GM21717 (cell line): ENCODE measurements around the gene EIF2B1.

Experiments used
- ATAC-seq: cut with Tn5 transposase; IDR thresholded peaks from one replicate; pipeline ENCODE4 v1.9.1; 2021; ENCODE audit warnings: mild to moderate bottlenecking, moderate library complexity; ENCODE audit not compliant: unreplicated experiment

Gene EIF2B1

DNA sequence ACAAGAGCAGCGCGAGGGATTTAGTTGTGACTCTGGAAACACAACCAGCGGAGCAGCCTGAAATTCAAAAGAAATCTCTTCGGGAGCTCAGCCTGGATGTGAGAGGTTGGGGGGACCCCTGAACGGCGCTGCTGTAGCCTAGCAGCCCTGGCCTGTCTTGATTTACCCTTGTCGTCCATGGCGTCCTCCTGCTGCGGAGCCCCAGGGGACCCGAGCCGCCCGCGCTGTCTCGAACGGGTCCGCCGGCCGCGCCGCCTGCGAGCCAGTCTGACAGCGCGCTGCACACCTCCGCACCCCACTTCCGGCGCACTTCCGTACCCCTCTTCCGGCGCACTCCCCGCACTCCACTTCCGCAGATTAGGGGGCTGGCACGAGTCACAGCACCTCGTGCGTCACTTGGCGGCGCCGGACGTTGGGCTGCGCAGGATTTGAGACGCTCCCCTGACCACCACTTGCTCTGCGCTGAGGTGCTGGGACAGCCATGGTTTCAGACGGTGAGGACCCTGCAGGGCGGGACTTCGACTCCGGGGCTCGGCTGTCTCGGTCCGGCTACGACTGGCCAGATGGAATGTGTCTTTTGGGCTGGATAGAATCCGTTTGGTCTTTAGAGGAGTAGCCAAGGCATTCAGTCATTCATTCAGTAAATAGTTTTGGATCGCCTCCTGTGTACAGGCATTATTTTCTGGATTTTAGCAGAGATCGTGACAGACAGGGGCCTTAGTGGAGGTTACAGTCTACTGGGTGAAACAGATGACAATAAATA is at the start of gene EIF2B1, which contains the start of gene GTF2H3:
EIF2B1 (minus strand) TSS at position 308 of the 763 bp plus-strand sequence; CDS start at position 179, 129 bp downstream.
GTF2H3 (plus strand) TSS at position 451 of the 763 bp plus-strand sequence; CDS start at position 482, 31 bp downstream.
- ATAC-seq, result peak; percentile 90

DNA sequence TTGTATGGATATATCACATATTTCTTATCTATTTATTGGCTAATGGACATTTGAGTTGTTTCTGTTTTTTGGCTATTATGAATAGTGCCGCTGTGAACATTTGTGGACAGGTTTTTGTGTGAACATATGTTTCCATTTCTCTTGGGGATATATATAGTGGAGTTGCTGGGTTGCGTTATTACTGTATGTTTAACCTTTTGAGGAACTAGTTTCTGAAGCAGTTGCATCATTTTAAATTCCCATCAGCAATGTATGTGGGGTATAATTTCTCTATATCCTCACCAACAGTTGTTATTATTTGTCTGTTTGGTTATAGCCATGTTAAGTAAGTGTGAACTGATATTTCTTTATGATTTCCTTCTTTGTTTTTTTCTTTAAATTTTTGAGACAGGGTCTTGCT is 48.1 kb upstream of the EIF2B1 start:
- no peak for ATAC-seq

DNA sequence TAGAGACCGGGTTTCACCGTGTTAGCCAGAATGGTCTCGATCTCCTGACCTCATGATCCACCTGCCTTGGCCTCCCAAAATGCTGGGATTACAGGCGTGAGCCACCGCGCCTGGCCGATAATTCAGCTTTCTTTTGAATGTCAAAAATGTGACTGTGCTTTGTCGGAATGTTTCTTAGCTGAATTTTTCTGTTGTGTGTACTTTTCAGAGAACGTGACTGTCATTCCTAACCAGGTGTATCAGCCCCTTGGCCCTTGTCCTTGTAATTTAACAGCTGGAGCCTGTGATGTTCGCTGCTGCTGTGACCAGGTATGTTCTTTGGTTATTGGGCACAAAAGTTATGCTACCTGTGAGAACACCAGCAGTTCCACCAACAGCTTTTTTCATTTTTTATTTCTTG is 45.5 kb upstream of the EIF2B1 start:
- ATAC-seq, result no peak

- no peak for ATAC-seq
Observed at GRCh38 chr12:123676616-123677320, 43.3 kb upstream of the EIF2B1 start.

- no peak for ATAC-seq
Observed at GRCh38 chr12:123675436-123675835, 42.0 kb upstream of the EIF2B1 start.

GRCh38 chr12:123671876-123672275 is 38.4 kb upstream of the EIF2B1 start:
- ATAC-seq, result no peak

DNA sequence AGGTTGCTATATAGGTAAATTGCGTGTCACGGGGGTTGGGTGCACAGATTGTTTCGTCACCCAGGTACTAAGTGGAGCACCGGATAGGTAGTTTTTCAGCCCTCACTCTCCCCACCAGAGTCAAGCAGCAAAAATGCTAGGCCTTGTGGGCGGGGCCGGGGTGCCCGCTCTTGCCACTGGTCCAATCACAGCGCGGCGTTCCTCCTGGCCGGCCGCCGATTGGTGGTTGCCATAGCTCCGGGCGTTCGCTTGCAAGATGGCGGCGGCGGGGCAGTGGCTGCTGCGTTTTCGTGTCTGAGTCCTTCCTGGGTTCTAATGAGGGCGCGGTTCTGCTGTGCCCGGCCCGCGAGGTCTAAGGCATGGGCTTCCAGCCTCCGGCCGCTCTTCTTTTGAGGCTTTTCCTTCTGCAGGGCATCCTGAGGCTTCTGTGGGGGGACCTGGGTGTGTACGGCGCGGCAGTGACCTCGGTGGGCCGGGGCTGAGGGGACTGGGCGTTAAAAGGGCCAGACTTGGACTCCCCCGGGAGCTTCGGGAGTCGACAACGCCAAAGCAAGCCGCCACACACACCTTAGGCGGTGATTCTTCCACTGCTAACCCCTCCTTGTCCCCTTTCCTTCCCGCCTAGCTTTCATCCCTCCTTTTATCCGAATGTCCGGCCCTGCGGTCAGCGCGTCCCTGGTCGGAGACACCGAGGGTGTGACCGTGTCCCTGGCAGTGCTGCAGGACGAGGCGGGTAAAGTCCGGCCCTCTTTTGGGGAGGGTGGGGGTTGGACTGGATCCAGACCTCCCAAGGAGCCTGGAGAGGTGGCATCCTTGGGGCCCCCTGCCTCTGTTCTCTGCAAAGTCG is 37.6 kb upstream of the EIF2B1 start, which contains the start of gene TCTN2:
TCTN2 (plus strand) TSS at position 232 of the 847 bp plus-strand sequence; CDS start at position 360, 128 bp downstream.
- peak; percentile 93 for ATAC-seq

GRCh38 chr12:123667771-123668170 is 34.3 kb upstream of the EIF2B1 start:
- no peak for ATAC-seq

- no peak for ATAC-seq
Observed at GRCh38 chr12:123659996-123660727, 26.7 kb upstream of the EIF2B1 start.

GRCh38 chr12:123657211-123657610 is 23.7 kb upstream of the EIF2B1 start:
- no peak for ATAC-seq

- no peak for ATAC-seq
Observed at GRCh38 chr12:123656392-123656791, 22.9 kb upstream of the EIF2B1 start.

- peak; percentile 76 for ATAC-seq
Observed at GRCh38 chr12:123655420-123655819, 21.9 kb upstream of the EIF2B1 start.

GRCh38 chr12:123654129-123654701 is 20.7 kb upstream of the EIF2B1 start:
- ATAC-seq, result no peak

GRCh38 chr12:123648401-123648800 is 14.9 kb upstream of the EIF2B1 start:
- no peak for ATAC-seq

DNA sequence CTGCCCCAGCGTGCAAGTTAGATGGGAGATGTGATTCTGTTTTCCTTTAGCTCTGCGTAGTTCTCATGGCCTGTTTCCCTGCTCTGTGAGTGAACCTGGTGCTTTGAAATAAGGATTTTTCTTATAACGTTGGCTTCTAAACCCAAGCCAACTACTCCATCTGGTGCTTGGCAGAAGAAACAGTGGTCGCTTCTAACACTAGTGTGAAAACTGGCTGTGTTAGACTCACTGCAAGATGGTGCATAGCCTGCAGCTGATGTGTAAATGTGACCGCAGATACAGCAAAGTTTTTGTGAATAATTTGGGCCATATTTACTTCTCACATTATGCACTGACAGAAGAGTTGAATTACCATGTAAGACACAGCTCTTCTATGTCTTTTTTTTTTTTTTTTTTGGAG is 12.4 kb upstream of the EIF2B1 start:
- no peak for ATAC-seq

DNA sequence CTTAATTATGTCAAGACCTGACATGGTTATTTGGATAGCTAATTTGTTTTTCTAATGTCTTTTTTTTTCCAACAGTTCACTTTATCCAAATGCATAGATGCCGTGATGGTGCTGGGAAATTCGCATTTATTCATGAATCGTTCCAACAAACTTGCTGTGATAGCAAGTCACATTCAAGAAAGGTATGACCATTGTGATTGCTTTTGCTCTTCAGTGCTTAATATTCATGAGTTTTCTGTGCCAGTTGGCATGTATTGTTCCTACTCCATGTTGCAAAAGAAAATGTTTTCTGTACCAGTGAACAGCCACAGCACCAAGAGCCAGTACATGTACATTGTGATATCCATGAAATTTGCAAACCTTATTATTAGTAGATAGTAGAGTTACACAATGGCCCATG is 11.9 kb upstream of the EIF2B1 start:
- ATAC-seq, result no peak

DNA sequence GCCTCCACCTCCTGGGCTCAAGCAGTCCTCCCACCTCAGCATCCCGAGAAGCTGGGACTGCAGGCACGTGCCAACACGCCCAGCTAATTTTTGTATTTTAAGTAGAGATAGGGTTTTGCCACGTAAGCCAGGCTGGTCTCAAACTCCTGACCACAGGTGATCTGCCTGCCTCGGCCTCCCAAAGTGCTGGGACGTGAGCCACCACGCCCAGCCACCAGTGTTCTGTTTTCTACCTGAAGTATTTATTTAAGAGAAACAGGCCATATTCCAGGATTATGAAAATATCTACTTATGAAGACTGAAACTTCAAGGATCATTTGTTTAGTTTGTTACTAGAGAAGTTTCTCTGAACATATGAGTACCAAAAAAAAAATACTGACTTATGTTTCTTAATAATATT is 10.4 kb upstream of the EIF2B1 start:
- no peak for ATAC-seq

DNA sequence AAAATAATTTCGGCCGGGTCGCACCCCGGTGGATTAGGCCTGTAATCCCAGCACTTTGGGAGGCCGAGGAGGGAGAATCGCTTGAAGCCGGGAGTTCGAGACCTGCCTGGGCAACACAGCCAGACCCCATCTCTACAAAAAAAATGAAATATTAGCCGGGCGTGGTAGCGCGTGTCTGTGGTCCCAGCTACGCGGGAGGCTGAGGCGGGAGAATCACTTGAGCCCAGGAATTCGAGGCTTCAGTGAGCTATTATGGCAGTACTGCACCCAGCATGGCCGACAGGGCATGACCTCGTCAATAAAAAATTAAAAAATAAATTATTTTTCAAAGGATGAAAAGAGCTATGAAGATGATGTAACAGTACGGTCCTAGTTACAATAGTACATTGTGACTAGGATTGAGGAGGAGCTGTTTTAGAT is 666 bp upstream of the EIF2B1 start:
- no peak for ATAC-seq

DNA sequence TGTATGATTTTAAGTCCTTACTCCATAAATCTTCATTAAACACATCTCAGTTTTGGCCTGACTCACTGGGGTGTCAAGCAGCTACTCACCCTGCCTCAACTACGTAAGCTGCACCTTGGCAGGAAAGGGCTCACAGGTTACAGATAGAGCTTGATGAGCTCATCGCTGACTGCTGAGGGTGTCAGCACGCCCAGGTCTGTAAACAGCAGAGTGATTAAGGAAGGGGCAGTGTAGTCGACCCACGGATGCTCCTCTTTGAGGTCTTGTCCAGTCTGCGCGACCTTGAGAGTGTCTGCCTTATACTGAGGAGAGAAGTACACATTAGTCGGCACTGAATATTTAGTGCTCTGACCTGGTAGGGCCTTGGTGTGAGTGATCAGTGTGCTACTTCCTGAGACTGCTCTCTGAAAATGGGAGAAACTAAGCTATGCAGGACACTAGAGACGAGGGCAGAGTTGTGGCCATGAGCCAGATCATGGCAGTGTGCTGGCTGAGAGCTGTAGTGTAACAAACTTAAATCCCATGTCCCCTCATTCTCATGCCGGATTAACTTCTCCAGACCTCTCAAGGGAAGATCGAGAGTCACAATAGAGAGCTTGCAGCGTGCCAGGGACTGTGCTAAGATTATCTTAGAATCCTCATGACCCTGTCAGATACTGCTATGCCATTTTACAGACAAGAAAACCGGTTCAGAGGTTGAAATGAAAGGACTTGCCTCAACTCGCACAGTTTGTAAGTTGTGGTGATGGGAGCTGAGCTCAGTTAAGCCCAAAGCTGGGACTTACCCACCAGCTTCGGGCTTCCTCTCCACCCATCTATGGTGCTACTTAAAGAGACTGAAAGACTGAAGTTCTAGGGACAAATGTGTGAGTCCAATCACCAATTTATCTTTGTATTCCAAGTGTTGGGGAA is 11.6 kb downstream of the EIF2B1 start:
- ATAC-seq, result no peak
